Posterior cingulate gyrus (tissue), 11 donors: ENCODE results near the gene CTNNA3.

Experiments used
- DNase-seq, 10 donors: peaks; one replicate each; pipeline versions ENCODE4 v3.0.0 to v3.0.0-alpha.2; 2020 to 2021; ENCODE audit warnings: mixed read lengths in 3 of 10
- intact Hi-C: fragments of 100-400 bp; cut with DNase I; formaldehyde crosslinking; loops from one replicate; pipeline ENCODE4 v1.15.1; 2023

The CTNNA3 gene

DNA sequence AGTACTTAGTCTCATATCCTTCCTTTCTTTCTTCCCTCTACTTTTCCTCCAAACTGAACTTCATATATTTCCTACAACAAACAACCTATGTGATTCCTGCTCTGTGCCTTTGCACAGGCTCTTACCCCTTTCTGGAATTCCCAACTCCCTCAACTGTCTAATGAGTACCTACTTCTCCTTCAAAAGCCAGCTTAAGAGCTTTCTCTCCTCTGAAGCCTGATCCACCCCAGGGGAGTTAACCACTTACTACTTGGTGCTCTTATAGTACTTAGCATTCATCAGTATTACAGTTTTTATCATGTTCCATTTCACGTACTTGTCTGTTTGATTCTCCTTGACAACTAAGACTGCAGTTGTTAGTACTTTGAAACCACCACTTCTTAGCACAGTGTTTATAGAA lies 524.0 kb downstream of the CTNNA3 start:
- no peak for DNase-seq
- intact Hi-C loops: no loop called here

DNA sequence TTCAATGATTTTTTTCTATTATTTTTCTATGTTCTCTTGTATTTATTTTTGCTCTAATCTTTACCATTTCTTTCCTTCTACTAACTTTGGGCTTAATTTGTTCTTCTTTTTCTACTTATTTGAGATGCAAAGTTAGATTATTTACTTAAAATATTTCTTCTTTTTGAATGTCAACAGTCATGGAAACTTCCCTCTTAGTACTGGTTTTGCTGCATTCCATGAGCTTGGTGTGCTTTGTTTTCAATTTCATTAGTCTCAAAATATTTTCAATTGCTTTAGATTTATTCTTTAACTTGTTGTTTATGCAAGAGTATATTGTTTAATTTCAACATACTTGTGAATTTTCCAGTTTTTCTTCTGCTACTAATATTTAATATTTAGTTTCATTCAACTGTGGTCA lies 539.8 kb downstream of the CTNNA3 start:
- intact Hi-C loops: no loop called here
- DNase-seq: no peak

DNA sequence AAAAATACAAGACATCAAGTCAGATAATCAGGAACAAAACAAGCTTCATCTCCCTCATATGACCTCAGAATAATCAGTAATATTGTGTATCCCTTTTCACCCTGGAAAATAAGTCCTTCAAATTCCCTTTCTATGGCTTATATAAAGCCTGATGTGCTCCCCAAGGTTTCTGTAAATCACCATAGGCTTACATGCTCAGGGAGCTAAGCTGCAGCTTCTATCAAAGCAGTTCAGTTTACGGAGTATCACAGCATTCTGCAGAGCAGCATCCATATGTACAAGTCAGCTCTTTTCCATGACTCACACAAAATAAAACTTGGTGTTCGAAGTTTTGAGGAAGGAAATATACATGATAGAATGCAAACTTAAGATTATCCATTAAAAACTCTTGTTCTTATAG lies 544.5 kb downstream of the CTNNA3 start:
- intact Hi-C loops: no loop called here
- DNase-seq: no peak

DNA sequence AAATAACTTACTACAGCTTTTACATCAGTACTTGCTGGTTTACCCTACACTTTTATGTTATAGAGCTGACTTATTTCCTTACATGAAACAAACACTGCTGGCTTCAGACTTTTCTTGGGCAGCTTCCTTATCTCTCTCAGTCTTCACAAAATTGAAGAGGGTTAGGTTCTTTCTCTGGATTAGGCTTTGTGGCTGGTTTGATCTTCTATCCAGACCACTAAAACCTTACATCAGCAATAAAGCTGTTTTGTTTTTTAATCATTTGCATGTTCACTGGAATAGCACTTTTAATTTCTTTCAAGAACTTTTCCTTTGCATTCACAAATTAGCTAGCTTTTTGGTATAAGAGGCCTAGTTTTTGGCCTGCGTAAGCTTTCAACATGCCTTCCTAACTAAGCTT lies 551.5 kb downstream of the CTNNA3 start:
- no peak for DNase-seq
- intact Hi-C loops: no loop called here

DNA sequence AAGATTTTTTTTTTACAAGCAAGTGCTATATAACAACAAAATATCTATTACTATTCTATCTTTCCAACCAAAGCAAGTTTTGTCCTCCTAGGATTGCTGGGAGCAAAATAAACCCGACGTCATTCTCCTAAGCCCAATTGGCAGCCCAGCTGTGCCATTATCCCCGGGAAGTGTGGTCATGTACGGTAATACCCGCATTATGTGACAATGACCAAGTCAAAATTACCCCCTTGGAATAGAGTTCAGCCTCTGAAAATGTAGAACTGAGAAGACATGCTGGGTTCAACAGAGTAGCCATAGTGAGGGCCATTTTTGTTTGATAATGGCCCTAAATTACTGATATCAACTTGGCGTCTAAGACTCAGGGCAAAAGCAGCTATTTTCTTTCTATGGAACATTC lies 554.7 kb downstream of the CTNNA3 start:
- intact Hi-C loops: no loop called here
- no peak for DNase-seq

DNA sequence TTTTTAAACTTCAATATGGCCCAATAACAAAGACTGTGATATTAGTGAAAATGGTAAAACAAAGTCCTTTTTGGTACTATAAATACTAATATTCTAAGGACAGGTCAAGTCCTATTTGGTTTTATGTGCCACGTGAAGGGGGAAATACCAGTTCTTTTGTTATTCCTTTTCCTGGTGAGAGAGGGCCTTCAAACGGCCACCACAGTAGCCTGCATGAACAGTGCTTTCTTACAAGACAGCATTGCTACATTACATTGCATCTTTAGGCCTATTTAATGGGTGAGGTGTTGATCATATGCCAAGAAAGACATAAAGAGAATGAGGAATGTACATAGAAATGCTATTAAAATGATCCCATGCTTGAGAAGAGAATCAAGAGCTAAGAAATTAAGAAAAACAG lies 555.4 kb downstream of the CTNNA3 start:
- intact Hi-C loops: no loop called here

DNA sequence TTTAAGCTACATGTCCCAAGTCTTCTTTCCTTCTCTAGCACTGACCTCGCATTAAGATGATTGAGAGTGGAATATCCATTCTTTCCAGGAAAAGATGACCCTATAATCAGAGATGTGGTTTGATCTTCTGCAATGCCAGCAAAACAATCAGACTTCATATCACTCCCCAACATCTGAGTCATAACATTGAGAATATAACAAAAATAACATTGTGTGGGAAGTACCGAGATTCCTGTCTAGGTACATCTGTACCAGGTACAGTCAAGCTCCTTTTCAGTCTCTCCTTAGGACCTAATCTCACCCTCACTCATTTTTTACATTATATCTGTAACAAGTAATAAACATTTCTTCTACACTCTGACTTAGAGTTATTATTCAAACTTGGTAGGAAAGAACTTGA lies 568.6 kb downstream of the CTNNA3 start:
- DNase-seq: no peak
- intact Hi-C loops: no loop called here

More for the DNA sequence above, 555.4 kb downstream of the CTNNA3 start:
- no peak for DNase-seq

DNA sequence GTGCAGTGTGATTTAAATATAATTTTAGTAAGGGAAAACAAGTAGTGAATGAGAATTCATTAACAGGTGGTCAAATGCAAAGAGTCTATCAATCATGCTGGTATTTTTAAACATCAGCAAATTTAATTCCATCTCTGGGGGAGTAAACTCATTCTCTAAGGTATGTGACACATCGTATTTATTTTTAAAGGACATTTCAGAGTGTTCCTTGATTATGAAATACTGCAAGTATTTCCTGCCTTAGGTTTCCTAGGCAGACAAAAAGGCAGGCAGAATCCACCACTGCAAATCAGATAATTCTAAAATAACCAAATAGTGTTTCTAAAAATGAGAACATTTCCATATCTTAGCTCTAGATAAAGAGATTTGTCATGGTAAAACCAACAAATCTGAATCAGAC lies 576.3 kb downstream of the CTNNA3 start:
- intact Hi-C loops: no loop called here
- no peak for DNase-seq

DNA sequence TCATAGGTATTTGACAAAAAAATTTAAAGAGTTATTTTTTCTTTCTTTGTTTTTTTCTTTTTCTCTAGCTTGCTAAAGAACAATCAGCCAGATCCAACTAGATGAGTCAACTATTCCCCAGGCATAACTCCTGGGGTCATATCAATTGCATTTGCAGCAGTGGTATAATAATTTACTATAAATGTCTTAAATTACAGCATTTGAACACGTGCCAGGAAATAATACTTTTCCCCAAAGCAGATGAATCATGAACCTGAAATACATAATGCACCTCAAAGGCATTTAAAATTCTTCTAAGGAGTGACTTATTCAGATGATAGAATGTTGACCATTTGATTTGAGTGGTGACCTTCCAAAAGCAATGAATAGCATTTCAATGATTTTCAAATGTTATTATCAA lies 580.0 kb downstream of the CTNNA3 start:
- DNase-seq: no peak
- intact Hi-C loops: no loop called here

DNA sequence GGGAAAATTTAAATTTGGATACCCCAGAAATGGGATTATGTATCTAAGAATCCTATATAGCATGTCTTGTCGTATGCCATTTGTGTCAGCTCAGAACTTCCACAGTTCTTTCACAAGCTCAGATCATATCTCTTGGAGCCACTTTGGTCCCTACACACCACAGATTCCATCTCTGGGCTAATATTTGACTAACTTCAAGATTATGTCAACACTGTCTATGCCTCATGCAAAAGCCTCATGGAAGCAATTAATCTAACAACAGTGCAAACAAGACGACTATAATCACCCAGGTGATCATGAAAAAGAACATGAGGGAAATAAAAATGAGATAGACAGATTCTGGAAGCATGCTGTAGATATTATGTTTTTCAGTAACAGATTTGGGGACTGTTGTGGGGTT lies 581.0 kb downstream of the CTNNA3 start:
- intact Hi-C loops: no loop called here
- no peak for DNase-seq

DNA sequence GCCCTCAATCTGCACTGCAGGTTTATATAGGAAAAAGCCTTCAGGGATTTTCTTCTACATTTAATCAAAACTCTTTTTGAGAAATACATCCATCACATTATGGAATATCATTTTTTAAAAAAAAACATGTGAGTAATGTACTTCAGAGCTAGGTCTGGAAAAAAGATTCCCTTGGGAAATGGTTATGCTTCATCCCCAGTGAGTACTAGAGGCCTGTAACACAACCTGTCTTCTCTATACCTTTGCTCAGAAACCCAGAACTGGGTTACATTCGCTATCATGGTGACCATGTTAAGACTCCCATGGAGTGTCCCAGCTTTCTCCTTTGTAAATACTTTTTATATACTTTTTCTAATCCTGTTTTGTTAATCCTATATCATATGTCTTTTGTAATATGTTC lies 583.2 kb downstream of the CTNNA3 start:
- DNase-seq: no peak
- intact Hi-C loops: no loop called here

DNA sequence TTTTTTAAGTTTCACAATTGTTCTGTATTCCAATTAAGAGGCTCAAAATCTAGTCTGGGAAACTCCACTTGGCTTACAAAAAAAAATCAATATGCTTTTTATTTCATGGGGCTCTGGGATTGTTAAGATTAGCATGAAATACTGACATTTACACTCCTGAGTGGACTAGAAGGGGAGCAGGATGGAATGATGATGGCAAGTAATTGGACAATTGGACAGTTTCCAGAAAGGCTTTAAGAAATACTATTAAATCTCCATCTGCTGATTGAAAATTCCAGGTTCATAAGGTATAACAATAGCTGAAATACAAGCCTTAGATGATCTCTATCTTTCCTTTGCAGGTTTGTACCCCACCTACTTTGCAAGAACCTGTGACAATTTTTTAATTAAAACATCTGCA lies 585.7 kb downstream of the CTNNA3 start:
- intact Hi-C loops: no loop called here
- no peak for DNase-seq

DNA sequence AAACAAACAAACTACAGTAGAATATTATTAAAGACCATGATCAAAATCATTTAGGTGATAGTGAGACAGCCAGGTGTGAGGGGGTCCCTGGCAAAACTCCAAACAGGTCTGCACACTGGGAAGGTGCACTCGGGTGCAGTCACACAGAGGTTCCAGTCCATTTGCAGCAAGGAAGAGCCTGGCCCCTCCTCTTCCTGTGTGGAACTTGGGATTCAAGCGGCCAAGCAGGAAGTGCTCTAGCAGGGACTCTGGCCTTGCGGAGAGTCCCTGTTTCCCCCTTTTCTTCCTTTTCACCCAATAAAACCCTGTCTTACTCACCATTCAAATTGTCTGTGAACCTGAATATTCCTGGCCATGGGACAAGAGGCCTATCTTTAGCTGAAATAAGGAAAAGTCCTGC lies 588.3 kb downstream of the CTNNA3 start:
- intact Hi-C loops: no loop called here
- peak in 2 of 10 donors; percentile 19 to 24 for DNase-seq

DNA sequence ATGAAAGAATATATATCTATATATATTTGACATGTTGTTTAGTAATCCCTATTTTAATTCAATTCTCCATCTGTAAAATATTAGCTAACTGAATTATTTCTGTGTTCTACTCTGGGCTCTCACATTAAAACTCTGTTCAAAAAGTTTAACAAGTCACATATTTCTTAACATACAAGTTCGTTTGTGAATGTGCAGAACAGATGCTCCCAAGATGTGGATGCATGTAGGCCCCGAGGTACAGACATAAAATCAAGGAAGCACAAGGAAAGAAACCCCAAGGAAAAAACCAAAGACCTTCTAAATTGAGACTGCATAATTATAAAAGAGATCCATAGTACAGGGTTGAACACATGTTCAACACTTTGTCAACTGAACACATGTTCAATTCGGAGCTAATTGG lies 595.0 kb downstream of the CTNNA3 start:
- intact Hi-C loops: no loop called here
- no peak for DNase-seq

DNA sequence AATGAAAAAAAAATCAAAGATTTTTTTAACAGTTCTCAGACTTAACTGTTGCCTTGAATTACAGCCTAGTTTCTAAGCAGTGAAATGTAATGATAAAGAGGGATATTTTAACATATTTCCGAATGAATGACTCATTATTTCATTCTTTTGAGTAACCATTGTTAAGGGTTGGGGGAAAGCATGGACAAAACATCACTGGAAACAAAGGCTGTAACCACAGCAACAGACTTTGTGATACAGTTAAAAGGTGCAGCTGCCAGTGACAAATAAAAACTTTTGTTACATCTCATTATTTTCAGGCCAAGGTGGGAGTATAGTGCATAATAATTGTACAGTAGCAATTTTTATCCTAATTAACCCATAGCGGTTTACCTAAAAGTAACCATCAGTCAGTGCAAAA lies 597.5 kb downstream of the CTNNA3 start:
- no peak for DNase-seq
- intact Hi-C loops: no loop called here

DNA sequence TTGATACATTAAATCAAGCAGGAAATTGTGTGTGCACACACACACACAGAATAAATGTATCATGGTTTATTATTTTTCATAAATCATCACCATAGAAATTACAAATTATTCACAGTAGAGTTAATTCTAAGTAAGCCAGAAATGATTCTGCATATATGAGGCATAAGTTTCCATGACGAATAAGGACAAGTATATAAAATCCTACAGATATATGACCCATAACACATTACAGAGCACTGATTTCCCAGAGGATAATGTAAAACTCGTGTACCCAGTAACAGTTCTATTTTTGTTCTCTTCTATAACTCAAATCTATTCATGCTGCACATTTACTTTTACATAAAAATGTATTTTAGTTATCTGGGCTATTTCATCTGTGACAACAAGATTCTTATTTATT lies 600.5 kb downstream of the CTNNA3 start:
- intact Hi-C loops: no loop called here
- DNase-seq: no peak

DNA sequence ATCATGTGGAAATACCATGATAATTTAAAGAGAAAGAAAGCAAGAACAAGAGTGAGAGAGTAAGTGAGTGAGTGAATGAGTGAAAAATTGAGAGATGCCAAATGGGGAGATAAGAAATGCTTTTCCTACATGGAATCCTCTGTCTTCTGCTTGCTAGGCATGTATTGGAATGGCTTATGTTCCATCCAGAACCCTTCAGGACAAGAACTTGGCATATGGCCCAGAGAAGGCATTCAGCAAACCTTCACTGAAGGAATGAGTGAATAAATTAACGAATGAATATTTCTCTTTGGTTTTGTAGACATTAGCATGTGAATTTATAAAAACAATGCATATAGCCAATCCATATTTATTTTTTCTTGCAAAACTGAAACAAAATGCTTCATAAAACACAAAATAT lies 608.0 kb downstream of the CTNNA3 start:
- intact Hi-C loops: no loop called here
- no peak for DNase-seq

DNA sequence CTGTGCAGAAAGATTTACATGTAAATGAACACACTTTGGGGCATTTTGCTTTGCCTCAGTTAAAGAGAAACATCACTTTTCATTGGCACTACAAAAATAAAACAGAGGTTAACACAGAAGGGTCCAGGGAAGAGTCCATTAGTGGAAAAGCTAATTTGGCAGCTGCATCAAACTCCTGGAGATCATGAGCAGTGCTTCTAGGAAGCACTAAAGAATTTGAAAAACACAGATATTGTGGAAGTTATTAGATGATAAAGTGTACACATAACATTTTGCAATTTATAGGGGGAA lies 608.9 kb downstream of the CTNNA3 start:
- DNase-seq: no peak

DNA sequence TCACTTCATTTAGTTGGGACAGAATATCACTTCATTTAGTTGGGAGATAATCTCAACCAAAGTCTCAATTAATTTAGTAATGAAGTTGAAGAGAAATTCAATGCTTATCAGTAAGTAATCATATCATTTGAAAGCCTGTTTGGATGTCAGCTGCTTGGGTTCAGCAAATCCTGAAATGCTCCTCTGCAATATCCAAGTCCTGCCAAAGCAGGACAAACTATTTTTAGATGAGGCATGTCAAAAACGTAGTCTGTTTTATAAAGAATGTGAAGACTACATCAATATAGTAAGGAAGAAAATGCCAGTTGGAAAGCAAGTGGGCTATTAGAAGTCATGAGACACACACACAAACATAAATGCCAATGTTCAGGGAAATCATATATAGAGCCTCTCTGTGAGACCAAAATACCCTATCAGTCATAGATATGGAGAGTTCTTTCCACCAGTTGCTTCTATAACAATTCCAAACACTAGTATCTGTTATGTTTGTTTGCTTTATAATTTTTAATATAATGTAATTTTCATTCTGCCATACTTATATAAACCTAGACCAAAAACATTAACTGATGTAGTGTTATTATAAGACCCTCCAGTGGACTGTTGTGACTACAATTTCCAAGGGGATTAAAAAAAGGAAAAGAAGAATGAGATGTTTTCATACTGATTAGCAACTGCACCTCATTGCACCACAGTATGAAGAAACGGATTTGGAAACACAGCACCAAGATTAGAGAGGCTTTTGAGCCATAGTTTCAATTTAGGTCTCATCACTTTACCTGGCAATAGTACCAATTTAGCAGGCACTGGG lies 609.5 kb downstream of the CTNNA3 start:
- intact Hi-C loops: no loop called here
- DNase-seq: no peak

More for the DNA sequence above, 608.9 kb downstream of the CTNNA3 start:
- intact Hi-C loops: no loop called here

DNA sequence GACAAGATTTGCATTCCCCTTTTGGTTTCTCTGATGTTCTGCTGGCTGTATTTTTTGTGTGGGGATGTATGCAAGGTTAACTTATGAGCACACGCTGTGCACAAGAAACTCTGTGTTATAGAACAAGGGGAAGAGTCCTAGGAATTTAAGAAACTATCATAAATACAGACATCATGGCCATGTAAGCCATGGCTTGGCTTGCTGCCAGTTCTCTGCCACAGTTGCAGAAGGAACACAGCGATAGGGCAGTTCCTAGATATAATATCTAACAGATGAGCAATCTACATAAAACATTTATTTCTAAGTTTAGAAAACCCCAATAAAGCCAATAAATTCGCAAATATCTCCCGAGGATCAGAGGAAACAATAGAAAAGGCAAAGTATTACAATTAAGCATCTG lies 616.9 kb downstream of the CTNNA3 start:
- intact Hi-C loops: no loop called here
- DNase-seq: peak in 8 of 10 donors; percentile 19 to 85 (median 52)

DNA sequence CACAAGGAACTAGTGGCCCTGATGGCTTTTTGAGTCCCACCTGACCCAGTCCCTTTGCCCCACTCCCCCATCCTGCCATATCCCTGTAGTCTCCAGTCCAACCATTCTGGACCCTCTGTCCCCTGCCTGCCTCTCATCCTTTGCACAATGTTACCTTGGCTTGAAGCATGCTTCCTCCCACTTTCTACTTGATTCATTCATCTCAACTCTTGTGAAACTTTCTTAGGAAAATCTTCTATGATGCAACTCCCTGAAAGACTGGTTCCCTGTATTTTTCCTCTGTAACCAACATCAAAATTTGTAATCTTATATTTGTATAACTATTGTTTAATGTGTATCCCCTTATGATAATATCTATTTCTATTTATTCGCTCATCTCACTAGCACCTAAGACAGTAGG lies 618.6 kb downstream of the CTNNA3 start:
- intact Hi-C loops: no loop called here
- DNase-seq: no peak

DNA sequence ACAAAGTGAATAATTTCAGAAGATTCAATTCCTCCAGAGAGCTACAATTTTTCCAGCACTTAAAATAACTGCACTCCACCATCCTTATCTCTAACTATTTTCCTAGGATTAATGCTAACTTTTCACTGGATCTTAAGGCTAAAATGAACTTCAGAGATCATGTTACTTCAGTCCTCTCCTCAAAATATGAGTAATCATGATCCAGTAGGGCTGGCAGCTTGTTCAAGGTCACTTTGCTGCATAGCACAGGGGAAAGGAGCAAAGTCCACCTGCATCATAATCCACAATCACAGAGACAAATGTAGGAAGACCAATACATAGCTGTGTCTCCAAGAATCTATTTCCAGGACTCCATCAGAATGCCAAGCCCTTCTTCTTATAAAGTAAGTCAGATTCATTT lies 619.9 kb downstream of the CTNNA3 start:
- DNase-seq: no peak
- intact Hi-C loops: no loop called here

DNA sequence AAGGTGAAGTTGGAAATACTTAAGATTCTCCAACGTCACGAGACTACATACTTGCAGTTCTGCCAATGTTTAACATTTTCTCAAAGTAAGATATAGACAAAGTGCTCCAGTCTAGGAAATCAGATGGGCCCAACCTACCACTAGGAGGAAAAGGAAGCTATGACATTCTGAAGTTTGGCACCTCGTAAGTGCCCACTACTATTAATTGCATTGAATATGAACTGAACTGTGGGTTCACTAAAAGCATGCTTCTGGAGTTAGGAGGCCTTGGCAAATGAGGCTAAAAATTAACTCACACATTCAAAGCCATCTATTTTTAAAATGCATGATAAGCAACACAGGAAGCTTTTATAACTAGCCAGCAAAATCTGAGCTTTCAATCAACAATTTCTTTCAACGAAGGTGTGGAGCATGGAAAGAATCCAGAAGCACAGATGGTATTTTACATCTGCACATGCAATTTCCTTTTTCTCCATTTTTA lies 620.5 kb downstream of the CTNNA3 start:
- intact Hi-C loops: no loop called here
- DNase-seq: no peak
